Mesenchymal stem cell (in vitro differentiated cells and primary cell): ENCODE measurements around the gene CETP.

Experiments
- DNase-seq: peaks from one replicate; pipeline ENCODE4 v3.0.0-alpha.2; 2013
- H2AFZ ChIP-seq: one replicate; pipeline ENCODE4 v1.6.1; 2013; ENCODE audit warnings: low read depth, mild to moderate bottlenecking, control low read depth, inconsistent platforms, low read length, moderate library complexity
- H2AK5ac ChIP-seq: 2 replicates; pipeline ENCODE4 v1.6.1; 2013; ENCODE audit warnings: low read length, moderate library complexity, mild to moderate bottlenecking, inconsistent platforms; ENCODE audit not compliant: severe bottlenecking
- H2BK120ac ChIP-seq: one replicate; pipeline ENCODE4 v1.6.1; 2013; ENCODE audit warnings: low read depth, mild to moderate bottlenecking, inconsistent platforms, low read length, moderate library complexity
- H2BK12ac ChIP-seq, 2 experiments: one replicate each; pipeline ENCODE4 v1.6.1; 2013; ENCODE audit warnings: inconsistent platforms in 2 of 2, low read length in 2 of 2, mild to moderate bottlenecking in 2 of 2, moderate library complexity in 2 of 2, control low read depth in 1 of 2
- H2BK15ac ChIP-seq: one replicate; pipeline ENCODE4 v1.6.1; 2013; ENCODE audit warnings: mild to moderate bottlenecking, low read depth, inconsistent platforms; ENCODE audit not compliant: poor library complexity, severe bottlenecking
- H2BK5ac ChIP-seq: 2 replicates; pipeline ENCODE4 v1.6.1; 2013; ENCODE audit warnings: low read depth, mild to moderate bottlenecking, low read length, control low read depth, inconsistent platforms; ENCODE audit not compliant: poor library complexity, severe bottlenecking
- H3K14ac ChIP-seq, 2 experiments: one replicate each; pipeline ENCODE4 v1.6.1; 2013; ENCODE audit warnings: inconsistent platforms in 2 of 2, low read length in 2 of 2, control low read depth in 1 of 2, mild to moderate bottlenecking in 1 of 2, moderate library complexity in 1 of 2
- H3K18ac ChIP-seq, 2 experiments: one replicate each; pipeline ENCODE4 v1.6.1; 2013; ENCODE audit warnings: inconsistent platforms in 2 of 2, low read length in 2 of 2, control low read depth in 1 of 2, low read depth in 1 of 2, mild to moderate bottlenecking in 1 of 2
- H3K23ac ChIP-seq, 2 experiments: one replicate each; pipeline ENCODE4 v1.6.1; 2013; ENCODE audit warnings: inconsistent platforms in 2 of 2, low read length in 2 of 2, mild to moderate bottlenecking in 2 of 2, moderate library complexity in 2 of 2, control low read depth in 1 of 2
- H3K27ac ChIP-seq: 2 replicates; pipeline ENCODE4 v1.5.1; 2013; ENCODE audit warnings: mild to moderate bottlenecking, moderate library complexity, low read length, control low read depth, inconsistent platforms; ENCODE audit not compliant: poor library complexity, severe bottlenecking
- H3K27me3 ChIP-seq, 2 experiments: 2 replicates each; pipeline versions ENCODE4 v1.6.1 to v1.7.0; 2013; ENCODE audit warnings: low read length in 2 of 2, mild to moderate bottlenecking in 2 of 2, moderate library complexity in 2 of 2, control low read depth in 1 of 2, inconsistent platforms in 1 of 2; ENCODE audit not compliant: control insufficient read depth in 1 of 2, insufficient read depth in 1 of 2
- H3K36me3 ChIP-seq, 2 experiments: 2 replicates each; pipeline versions ENCODE4 v1.6.1 to v1.7.0; 2013; ENCODE audit warnings: low read length in 2 of 2, control low read depth in 1 of 2, inconsistent platforms in 1 of 2, low read depth in 1 of 2, mild to moderate bottlenecking in 1 of 2; ENCODE audit not compliant: insufficient read depth in 2 of 2, control insufficient read depth in 1 of 2
- H3K4ac ChIP-seq, 2 experiments: one replicate each; pipeline ENCODE4 v1.6.1; 2013; ENCODE audit warnings: inconsistent platforms in 2 of 2, low read length in 2 of 2, mild to moderate bottlenecking in 2 of 2, moderate library complexity in 2 of 2, control low read depth in 1 of 2, low read depth in 1 of 2
- H3K4me1 ChIP-seq: 2 replicates; pipeline ENCODE4 v1.6.1; 2013; ENCODE audit warnings: low read depth, low read length, control low read depth; ENCODE audit not compliant: control insufficient read depth, insufficient read depth
- H3K4me2 ChIP-seq: 2 replicates; pipeline ENCODE4 v1.6.1; 2013; ENCODE audit warnings: low read length, mild to moderate bottlenecking, inconsistent platforms; ENCODE audit not compliant: poor library complexity, severe bottlenecking
- H3K4me3 ChIP-seq, 2 experiments: 2 replicates each; pipeline versions ENCODE4 v1.5.1 to v1.7.0; 2013; ENCODE audit warnings: low read length in 2 of 2, mild to moderate bottlenecking in 2 of 2, control low read depth in 1 of 2, low read depth in 1 of 2; ENCODE audit not compliant: insufficient read depth in 1 of 2
- H3K79me1 ChIP-seq: replicated peaks from 2 replicates; pipeline ENCODE4 v1.6.1; 2013; ENCODE audit warnings: mild to moderate bottlenecking, control low read depth, low read length, inconsistent platforms; ENCODE audit not compliant: poor library complexity, severe bottlenecking
- H3K9ac ChIP-seq: 2 replicates; pipeline ENCODE4 v1.7.0; 2013; ENCODE audit warnings: mild to moderate bottlenecking, low read length, moderate library complexity
- H3K9me3 ChIP-seq: 2 replicates; pipeline ENCODE4 v1.7.0; 2013; ENCODE audit warnings: mild to moderate bottlenecking, low read length; ENCODE audit not compliant: control insufficient read depth
- H4K8ac ChIP-seq: one replicate; pipeline ENCODE4 v1.6.1; 2013; ENCODE audit warnings: inconsistent platforms, mild to moderate bottlenecking, low read length, moderate library complexity
- H4K91ac ChIP-seq: one replicate; pipeline ENCODE4 v1.6.1; 2013; ENCODE audit warnings: mild to moderate bottlenecking, low read length, inconsistent platforms
- WGBS: methylation state at CpG from one replicate; pipeline ENCODE4 v1.1.7; 2013; ENCODE audit warnings: mixed read lengths; 5-methylcytosine and 5-hydroxymethylcytosine counted together

The CETP gene

GRCh38 chr16:57032346-57032745 is 70.6 kb downstream of the CETP start:
- no peak overlapping the region for H3K4me2 ChIP-seq
- no peak overlapping the region for H2BK12ac ChIP-seq
- DNase-seq: no peak
- H3K23ac ChIP-seq: no peak overlapping the region
- H4K91ac ChIP-seq: no peak overlapping the region
- no peak overlapping the region for H3K27ac ChIP-seq
- no peak overlapping the region for H4K8ac ChIP-seq
- H2BK5ac ChIP-seq: no peak overlapping the region
- no peaks in the 10 kb centered on the region for H3K9me3 ChIP-seq
- no peak overlapping the region for H3K4me3 ChIP-seq
- no peak overlapping the region for H2BK120ac ChIP-seq
- H3K18ac ChIP-seq: no peak overlapping the region
- H3K79me1 ChIP-seq: no peaks in the 10 kb centered on the region
- H3K14ac ChIP-seq: no peak overlapping the region
- no peak overlapping the region for H2BK15ac ChIP-seq
- peaks cover 6% of the 10 kb centered on the region for H3K4me1 ChIP-seq
- H3K9ac ChIP-seq: no peak overlapping the region
- no peak overlapping the region for H2AK5ac ChIP-seq
- H2AFZ ChIP-seq: no peak overlapping the region
- H3K36me3 ChIP-seq: peaks cover 0 to 97% of the 10 kb centered on the region in 2 experiments
- H3K27me3 ChIP-seq: no peaks in the 10 kb centered on the region
- no peak overlapping the region for H3K4ac ChIP-seq

- Histone ChIP-seq H3K14ac (no peak overlapping the region), H3K9me3 (no peaks in the 10 kb centered on the region), H2AK5ac (no peak overlapping the region), H3K4me2 (no peak overlapping the region), H4K8ac (no peak overlapping the region), H4K91ac (no peak overlapping the region), H3K23ac (no peak overlapping the region), H3K79me1 (no peaks in the 10 kb centered on the region), H3K36me3 (peaks cover 0 to 97% of the 10 kb centered on the region in 2 experiments), H3K4me3 (no peak overlapping the region), H3K27me3 (no peaks in the 10 kb centered on the region), H3K9ac (no peak overlapping the region), H3K4ac (no peak overlapping the region), H3K18ac (no peak overlapping the region), H3K4me1 (peaks cover 6% of the 10 kb centered on the region), H2BK15ac (no peak overlapping the region), H2BK12ac (no peak overlapping the region), H3K27ac (no peak overlapping the region), H2BK120ac (no peak overlapping the region), H2BK5ac (no peak overlapping the region), H2AFZ (no peak overlapping the region)
- WGBS: 91% methylated on average over 5 of the region's 5 CpGs
- no peak for DNase-seq
These were observed 71.2 kb downstream of the CETP start for GRCh38 chr16:57032931-57033330.
